SH-SY5Y (cell line): ENCODE data around the gene HGD.

Experiments used
- GATA2 ChIP-seq: IDR thresholded peaks from 2 replicates; pipeline ENCODE4 v1.6.1; 2011; ENCODE audit warnings: mild to moderate bottlenecking, low read depth, low read length
- GATA3 ChIP-seq: IDR thresholded peaks from 2 replicates; pipeline ENCODE4 v1.6.1; 2011; ENCODE audit warnings: low read depth, mild to moderate bottlenecking, low read length, moderate library complexity

GRCh38 chr3:120683213-120683612, 1.2 kb upstream of the HGD start:
- TF ChIP-seq GATA2 (no peak), GATA3 (no peak)
